ES-I3 (cell line): ENCODE data around the gene NEK5.
A peak's percentile ranks its signal among the peaks of the same experiment; 100 is the strongest.

ENCODE experiments used
- H3K36me3 ChIP-seq: 2 replicates; pipeline ENCODE4 v1.6.1; 2013; ENCODE audit warnings: mild to moderate bottlenecking, low read length, control low read depth, moderate library complexity; ENCODE audit not compliant: insufficient read depth
- H3K4me1 ChIP-seq: 2 replicates; pipeline ENCODE4 v1.6.1; 2013; ENCODE audit warnings: mild to moderate bottlenecking, control low read depth, low read length; ENCODE audit not compliant: insufficient read depth
- H3K9ac ChIP-seq: 2 replicates; pipeline ENCODE4 v1.6.1; 2013; ENCODE audit warnings: low read depth, mild to moderate bottlenecking, low read length, moderate library complexity
- H3K9me3 ChIP-seq: 2 replicates; pipeline ENCODE4 v1.6.1; 2013; ENCODE audit warnings: mild to moderate bottlenecking, low read length, moderate library complexity; ENCODE audit not compliant: control insufficient read depth, insufficient read depth

NEK5 gene

DNA sequence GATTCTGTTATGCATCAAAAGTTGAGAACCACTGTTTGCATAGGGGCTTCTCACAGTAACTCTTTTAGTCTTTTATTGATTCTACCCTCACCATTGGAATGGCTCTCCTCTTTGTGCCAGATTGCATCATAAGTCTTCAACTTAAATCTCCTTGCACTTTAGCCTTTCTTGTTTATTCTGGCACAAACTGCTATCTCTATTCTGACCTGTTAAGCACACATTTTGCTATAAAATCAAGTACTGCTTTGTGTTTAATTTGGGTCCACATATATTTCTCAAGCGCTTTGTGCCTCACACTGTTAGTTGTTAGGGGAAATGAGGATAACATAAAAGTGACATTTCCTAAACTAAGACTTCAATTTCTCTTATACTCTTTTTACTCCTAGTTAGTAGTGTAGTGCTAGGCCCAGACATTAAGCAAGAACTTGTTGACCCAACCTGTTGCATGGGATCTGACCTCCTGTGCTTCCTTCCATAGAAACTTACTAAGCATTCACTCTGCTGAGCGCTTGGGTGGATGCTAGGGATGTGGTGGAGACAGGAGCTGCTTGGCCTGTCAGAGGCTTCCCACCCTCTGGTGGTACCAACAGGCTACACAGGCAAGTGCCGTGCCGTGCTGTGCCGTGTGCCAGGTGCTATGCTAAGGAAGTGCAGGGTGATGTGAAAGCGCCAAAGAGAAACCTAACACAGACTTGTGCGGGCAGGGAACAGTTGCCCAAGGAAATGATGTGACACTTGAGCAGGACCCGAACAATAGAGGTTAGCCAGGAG is 103.2 kb downstream of the NEK5 start:
- no peak overlapping the region for H3K9ac ChIP-seq
- no peaks in the 10 kb centered on the region for H3K4me1 ChIP-seq
- H3K36me3 ChIP-seq, result peaks cover 24% of the 10 kb centered on the region
- H3K9me3 ChIP-seq, result peaks cover 5% of the 10 kb centered on the region; the same call in 1 of the 2 replicates

- H3K9ac ChIP-seq, result no peak within 1 kb of the TSS
- H3K36me3 ChIP-seq, result peaks cover 28% of the 10 kb centered on the region
- peaks cover 5% of the 10 kb centered on the region; the same call in 1 of the 2 replicates for H3K9me3 ChIP-seq
- H3K4me1 ChIP-seq, result no peaks in the 10 kb centered on the region
Measured at GRCh38 chr13:52024481-52024880, 104.4 kb downstream of the NEK5 start, which contains the start of gene UTP14C. UTP14C (plus strand) TSS chr13:52024691; CDS start chr13:52028805, 4,114 bp downstream.

- H3K9ac ChIP-seq, result no peak overlapping the region
- no peaks in the 10 kb centered on the region for H3K4me1 ChIP-seq
- H3K36me3 ChIP-seq, result peaks cover 30% of the 10 kb centered on the region
- no peaks in the 10 kb centered on the region; the same call in 1 of the 2 replicates for H3K9me3 ChIP-seq
Measured at GRCh38 chr13:52022356-52022755, 106.5 kb downstream of the NEK5 start.

- H3K9me3 ChIP-seq, result peaks cover 4% of the 10 kb centered on the region; the same call in 1 of the 2 replicates
- H3K9ac ChIP-seq, result no peak overlapping the region
- H3K36me3 ChIP-seq, result peaks cover 20% of the 10 kb centered on the region
- H3K4me1 ChIP-seq, result no peaks in the 10 kb centered on the region
Measured at GRCh38 chr13:52020191-52020590, 108.7 kb downstream of the NEK5 start.

DNA sequence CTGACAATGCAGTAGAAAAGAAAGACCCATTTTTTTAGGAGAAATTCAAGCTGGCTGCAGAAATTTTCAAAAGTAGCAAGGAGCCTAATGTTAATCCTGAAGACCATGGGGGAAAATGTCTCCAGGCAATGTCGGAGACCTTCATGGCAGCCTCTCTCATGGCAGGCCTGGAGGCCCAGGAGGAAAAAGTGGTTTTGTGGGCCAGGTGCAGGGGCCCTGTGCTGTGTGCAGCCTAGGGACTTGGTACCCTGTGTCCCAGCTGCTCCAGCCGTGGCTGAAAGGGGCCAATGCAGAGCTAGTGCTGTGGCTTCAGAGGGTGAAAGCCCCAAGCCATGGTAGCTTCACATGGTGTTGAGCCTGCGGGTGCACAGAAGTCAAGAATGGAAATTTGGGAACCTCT is 112.6 kb downstream of the NEK5 start:
- Histone ChIP-seq H3K36me3 (peaks cover 9% of the 10 kb centered on the region), H3K9me3 (peaks cover 4% of the 10 kb centered on the region; the same call in 1 of the 2 replicates), H3K4me1 (no peaks in the 10 kb centered on the region), H3K9ac (no peak overlapping the region)

GRCh38 chr13:52012512-52012836 is 116.4 kb downstream of the NEK5 start:
- Histone ChIP-seq H3K9me3 (peaks cover 4% of the 10 kb centered on the region; the same call in 1 of the 2 replicates), H3K36me3 (no peaks in the 10 kb centered on the region; the same call in 1 of the 2 replicates), H3K4me1 (no peaks in the 10 kb centered on the region), H3K9ac (peak overlapping the region; percentile 98)

DNA sequence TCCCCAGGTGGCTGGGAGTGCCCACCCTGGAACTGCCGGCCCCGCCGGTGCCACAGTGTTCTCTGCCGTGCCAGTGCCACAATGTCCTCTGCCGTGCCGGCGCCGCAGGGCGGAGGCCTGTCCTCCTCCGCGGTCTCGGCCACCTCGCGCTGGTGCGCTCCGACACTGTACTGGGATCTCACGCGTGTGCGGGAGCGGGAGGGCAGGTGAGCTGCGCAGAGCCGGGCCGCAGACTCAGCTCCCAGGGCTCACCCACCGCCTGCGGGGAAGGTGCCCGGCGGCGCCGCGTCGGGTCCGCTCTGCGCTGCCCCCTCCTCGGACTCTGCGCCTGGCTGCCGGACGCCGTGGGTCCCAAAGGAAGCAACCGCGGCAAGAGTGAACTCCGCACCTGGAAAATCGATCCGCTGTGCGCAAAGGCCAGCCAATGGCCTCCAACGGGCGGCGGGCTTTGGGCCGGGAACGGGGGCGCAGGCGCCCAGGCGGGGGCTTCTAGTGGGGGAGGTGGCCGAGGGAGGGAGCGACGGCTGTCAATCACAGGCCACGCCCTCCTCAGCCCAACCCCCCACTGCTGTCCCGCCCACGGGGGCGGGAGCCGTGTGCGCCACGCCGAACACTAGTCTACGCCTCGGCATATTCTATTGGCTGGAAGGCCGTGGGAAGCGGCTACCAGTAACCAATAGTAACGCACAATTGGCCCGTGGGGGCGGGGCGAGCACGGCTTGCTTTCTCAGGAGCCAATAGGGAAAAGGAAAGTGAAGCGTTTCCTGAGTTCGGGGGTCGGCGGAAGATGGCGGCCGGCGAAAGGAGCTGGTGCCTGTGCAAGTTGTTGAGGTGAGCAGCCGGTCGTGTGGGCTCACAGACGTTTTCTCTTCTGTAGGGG is 117.0 kb downstream of the NEK5 start, which contains the start of gene ALG11:
Gene ALG11 (plus strand): TSS at position 767 of the 880 bp plus-strand sequence. CDS start 21 bp downstream, at position 788.
- Histone ChIP-seq H3K36me3 (no peaks in the 10 kb centered on the region; the same call in 1 of the 2 replicates), H3K9me3 (peaks cover 4% of the 10 kb centered on the region; the same call in 1 of the 2 replicates), H3K9ac (peak within 1 kb of the TSS; percentile 98), H3K4me1 (no peaks in the 10 kb centered on the region)

GRCh38 chr13:52010890-52011631 is 117.8 kb downstream of the NEK5 start, which contains the start of gene ATP7B:
ATP7B (minus strand) TSS chr13:52011450; CDS start chr13:52011337, 113 bp downstream.
- Histone ChIP-seq H3K9me3 (0 out of 2 replicates have a peak, but pooled peaks cover under 1% of the 10 kb centered on the region), H3K36me3 (no peaks in the 10 kb centered on the region; the same call in 1 of the 2 replicates), H3K4me1 (no peaks in the 10 kb centered on the region), H3K9ac (peak within 1 kb of the TSS; percentile 98)

- Histone ChIP-seq H3K36me3 (no peaks in the 10 kb centered on the region), H3K9ac (no peak overlapping the region), H3K9me3 (no peaks in the 10 kb centered on the region), H3K4me1 (no peaks in the 10 kb centered on the region)
Measured at GRCh38 chr13:52009946-52010345, 118.9 kb downstream of the NEK5 start.

GRCh38 chr13:52006523-52007245 is 122.2 kb downstream of the NEK5 start:
- H3K9ac ChIP-seq, result no peak overlapping the region

GRCh38 chr13:52005841-52006522 is 122.9 kb downstream of the NEK5 start:
- H3K4me1 ChIP-seq, result peaks cover 3% of the 10 kb centered on the region
- H3K36me3 ChIP-seq, result no peaks in the 10 kb centered on the region
- no peak overlapping the region for H3K9ac ChIP-seq
- H3K9me3 ChIP-seq, result no peaks in the 10 kb centered on the region

More at GRCh38 chr13:52006523-52007245, 122.2 kb downstream of the NEK5 start:
- Histone ChIP-seq H3K36me3 (no peaks in the 10 kb centered on the region), H3K4me1 (no peaks in the 10 kb centered on the region), H3K9me3 (no peaks in the 10 kb centered on the region)

GRCh38 chr13:52004511-52005170 is 124.2 kb downstream of the NEK5 start:
- H3K9ac ChIP-seq, result no peak overlapping the region
- H3K4me1 ChIP-seq, result peaks cover 3% of the 10 kb centered on the region
- no peaks in the 10 kb centered on the region for H3K36me3 ChIP-seq
- H3K9me3 ChIP-seq, result no peaks in the 10 kb centered on the region
